Measurements from ENCODE around the gene KBTBD13. TPM values are rescaled to one million over a fixed set of nuclear protein-coding genes. Genes with fewer than 3 reads are reported as not detected.

KBTBD13 gene
- total RNA-seq: 1 to 10 TPM; 1.3 to 5.7 (median 3.4) TPM
- polyA plus RNA-seq: 1 to 10 TPM in 2 of 3 donors, under 1 TPM in 1; 0.12 to 5.7 (median 1.2) TPM
- long read RNA-seq, donor 1, partial matches to known transcripts: 0 of 3 reads
- long read RNA-seq, donor 1, other reads (novel, unspliced or antisense): 0 of 3 reads
- long read RNA-seq, donor 2, transcript KBTBD13-201 (1 exons, 3,124 nt): major isoform, 24 of 24 reads
- long read RNA-seq, donor 2, partial matches to known transcripts: 0 of 24 reads
- long read RNA-seq, donor 2, other reads (novel, unspliced or antisense): 0 of 24 reads

GRCh38 chr15:65076486-65077290 lies at the start of gene KBTBD13:
KBTBD13 (plus strand) TSS chr15:65076746; CDS start chr15:65076816, 70 bp downstream.
- Histone ChIP-seq H3K27ac (peak within 1 kb of the TSS; percentile 87), H3K27me3 (ENCODE audit: insufficient read depth in 3 of 3, low read length in 2 of 3) (no peaks in the 10 kb centered on the region), H3K4me1 (peaks cover 32% of the 10 kb centered on the region), H3K9me3 (no peaks in the 10 kb centered on the region), H3K36me3 (ENCODE audit: insufficient read depth in 1 of 2, low read depth in 1 of 2) (no peaks in the 10 kb centered on the region), H3K4me3 (peak within 1 kb of the TSS; percentile 52)
- no peak for TF ChIP-seq CTCF (IDR thresholded peaks at IDR 0.05)
- 57 to 68% (median 58%) methylated on average over 64 to 73 of the region's 73 CpGs for WGBS, 3 donors
- intact Hi-C loops (cut with DNase I): no loop called here
- DNase-seq: peak in 1 of 2 donors; percentile 74
- ATAC-seq: peak; percentile 73 to 94 (median 90)

GRCh38 chr15:65026756-65027155 lies 49.8 kb upstream of the KBTBD13 start:
- ATAC-seq: no peak
- no peak overlapping the region for H3K27ac ChIP-seq
- H3K4me1 ChIP-seq: peaks cover 16% of the 10 kb centered on the region
- no peaks in the 10 kb centered on the region for H3K9me3 ChIP-seq
- 84 to 93% (median 86%) methylated on average over 6 of the region's 6 CpGs for WGBS, 3 donors
- peaks cover 4 to 44% of the 10 kb centered on the region in 2 donors for H3K36me3 ChIP-seq (ENCODE audit: insufficient read depth in 1 of 2, low read depth in 1 of 2)
- DNase-seq: no peak
- no peak for TF ChIP-seq CTCF (IDR thresholded peaks at IDR 0.05)
- H3K27me3 ChIP-seq (ENCODE audit: insufficient read depth in 3 of 3, low read length in 2 of 3): no peaks in the 10 kb centered on the region
- intact Hi-C loops (cut with DNase I): loop anchor here in 1 of 2 donors (10.0 kb wide), 1 partner anchor 158 kb away; the partner anchor contains the start of gene CLPX
- H3K4me3 ChIP-seq: no peak overlapping the region

- Histone ChIP-seq H3K36me3 (ENCODE audit: insufficient read depth in 1 of 2, low read depth in 1 of 2) (peaks cover 4 to 44% of the 10 kb centered on the region in 2 donors), H3K27me3 (ENCODE audit: insufficient read depth in 3 of 3, low read length in 2 of 3) (no peaks in the 10 kb centered on the region), H3K9me3 (no peaks in the 10 kb centered on the region), H3K27ac (no peak overlapping the region), H3K4me3 (peak overlapping the region; percentile 95), H3K4me1 (peaks cover 9% of the 10 kb centered on the region)
- intact Hi-C loops (cut with DNase I): loop anchor here in 1 of 2 donors (10.0 kb wide), 1 partner anchor 157 kb away; the partner anchor contains the start of gene CLPX
- no peak for TF ChIP-seq CTCF (IDR thresholded peaks at IDR 0.05)
- WGBS, 3 donors: 76 to 85% (median 79%) methylated on average over 1 of the region's 1 CpG
- no peak for DNase-seq
- no peak for ATAC-seq
Measured at GRCh38 chr15:65027593-65027992, 49.0 kb upstream of the KBTBD13 start.

- Histone ChIP-seq H3K4me3 (peak overlapping the region; percentile 95), H3K27me3 (ENCODE audit: insufficient read depth in 3 of 3, low read length in 2 of 3) (no peaks in the 10 kb centered on the region), H3K36me3 (ENCODE audit: insufficient read depth in 1 of 2, low read depth in 1 of 2) (peaks cover 4 to 38% of the 10 kb centered on the region in 2 donors), H3K4me1 (peaks cover 9% of the 10 kb centered on the region), H3K9me3 (no peaks in the 10 kb centered on the region), H3K27ac (no peak overlapping the region)
- WGBS, 3 donors: 52 to 58% (median 53%) methylated on average over 10 of the region's 10 CpGs
- DNase-seq: no peak
- ATAC-seq: no peak
- no peak for TF ChIP-seq CTCF (IDR thresholded peaks at IDR 0.05)
- intact Hi-C loops (cut with DNase I): loop anchor here in 1 of 2 donors (10.0 kb wide), 1 partner anchor 156 kb away; the partner anchor contains the start of gene CLPX
Measured at GRCh38 chr15:65028338-65028737, 48.2 kb upstream of the KBTBD13 start.

All from psoas muscle (tissue), 8 donors.